HepG2 (cell line): ENCODE results near the gene HACD1. TPM values are rescaled to one million over a fixed set of nuclear protein-coding genes. Genes with fewer than 3 reads are reported as not detected.

Source experiments
- AGO1 ChIP-seq: fragments of 200-400 bp; formaldehyde crosslinking; IDR thresholded peaks from 2 replicates; pipeline ENCODE4 v1.6.1; 2017; ENCODE audit warnings: mild to moderate bottlenecking, low read depth, low read length, moderate library complexity; ENCODE audit not compliant: poor library complexity, severe bottlenecking
- HMG20B ChIP-seq: conservative IDR thresholded peaks from 2 replicates; pipeline ENCODE4 v1.6.1; 2016; ENCODE audit warnings: missing genetic modification reagents, missing compliant biosample characterization
- NCOA5 ChIP-seq: sonication (generic); formaldehyde crosslinking; IDR thresholded peaks from 2 replicates; pipeline ENCODE4 v1.4.0; 2020; ENCODE audit warnings: missing genetic modification reagents
- NRL ChIP-seq: sonication (generic); formaldehyde crosslinking; IDR thresholded peaks from 2 replicates; pipeline ENCODE4 v1.5.0; 2020; ENCODE audit warnings: missing genetic modification reagents, mild to moderate bottlenecking, moderate library complexity, borderline replicate concordance
- POLR2AphosphoS2 ChIP-seq: IDR thresholded peaks from 2 replicates; pipeline ENCODE4 v1.6.1; 2011; ENCODE audit warnings: low read depth, low read length, improper control_type of control experiment
- SOX5 ChIP-seq: IDR thresholded peaks from 2 replicates; pipeline ENCODE4 v1.6.1; 2016; ENCODE audit warnings: borderline replicate concordance
- TCF12 ChIP-seq, 2 experiments: fragments of 450-650 bp in 1 of 2; sonication (generic) in 1 of 2; formaldehyde crosslinking in 1 of 2; IDR thresholded peaks; 2 replicates each; pipeline versions ENCODE4 v1.6.1 to v1.8.0; 2017 to 2022; ENCODE audit warnings: antibody characterized with exemption in 1 of 2, mild to moderate bottlenecking in 1 of 2, missing genetic modification reagents in 1 of 2, moderate library complexity in 1 of 2
- ZNF850 ChIP-seq: sonication (generic); formaldehyde crosslinking; conservative IDR thresholded peaks from 2 replicates; pipeline ENCODE4 v1.9.0; 2021; ENCODE audit warnings: mild to moderate bottlenecking, missing genetic modification reagents
- polyA plus RNA-seq, 8 experiments: library from polyadenylated mRNA; depleted of rRNA in 3 of 8; stranded (reverse) in 7 of 8; unstranded in 1 of 8; fragments of >200 nt; fragmentation: Illumina TruSeq in 4 of 8; extraction: Trizol in 4 of 8; gene quantifications; 2 replicates each; pipeline versions ENCODE4 v1.2.1 to v1.2.3, GENCODE V29; 2011 to 2016; ENCODE audit warnings: low read depth in 4 of 8, missing spikeins in 1 of 8, mixed read lengths in 1 of 8; ENCODE audit not compliant: insufficient read depth in 1 of 8
- total RNA-seq, 5 experiments: library from RNA; depleted of rRNA; stranded (reverse); fragments of >200 nt; fragmentation: Illumina TruSeq; extraction: Trizol; gene quantifications; 2 replicates each; pipeline ENCODE4 v1.2.3, GENCODE V29; 2016; ENCODE audit warnings: low read depth in 1 of 5
- TF ChIP-seq, protein P1 (sequence below), 2 experiments: sonication (generic) in 1 of 2; formaldehyde crosslinking in 1 of 2; IDR thresholded peaks; 2 replicates each; pipeline versions ENCODE4 v1.5.1 to v1.6.1; 2011 to 2020; ENCODE audit warnings: borderline replicate concordance in 1 of 2, low read depth in 1 of 2, low read length in 1 of 2, mild to moderate bottlenecking in 1 of 2, missing genetic modification reagents in 1 of 2, moderate library complexity in 1 of 2
- TF ChIP-seq, protein P2 (sequence below): sonication (generic); formaldehyde crosslinking; IDR thresholded peaks from 2 replicates; pipeline ENCODE4 v1.5.0; 2020; ENCODE audit warnings: mild to moderate bottlenecking, missing genetic modification reagents

The HACD1 gene
- total and polyA plus RNA-seq, 2 of the 13 experiments (the other 11 are each of a cell fraction or from before 2014, with no cell fraction given) = 43.4 to 47.6 TPM

DNA sequence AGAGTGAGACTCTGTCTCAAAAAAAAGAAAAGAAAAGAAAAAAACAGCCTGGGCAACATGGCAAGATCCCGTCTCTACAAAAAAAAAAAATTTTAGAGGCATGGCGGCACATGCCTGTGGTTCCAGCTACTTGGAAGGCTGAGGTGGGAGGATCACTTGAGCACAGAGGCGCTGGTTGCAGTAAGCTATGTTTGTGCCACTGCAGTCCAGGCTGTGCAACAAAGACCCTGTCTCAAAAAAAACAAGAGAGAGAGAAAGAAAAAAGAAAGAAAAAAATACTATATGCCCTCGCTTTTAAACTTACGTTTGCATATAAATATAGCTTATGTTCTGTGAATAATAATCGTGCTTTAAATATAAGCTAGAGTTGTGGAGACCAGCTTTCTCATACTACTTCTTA lies 11.2 kb downstream of the HACD1 start (continued):
- TF ChIP-seq, protein P1, sequence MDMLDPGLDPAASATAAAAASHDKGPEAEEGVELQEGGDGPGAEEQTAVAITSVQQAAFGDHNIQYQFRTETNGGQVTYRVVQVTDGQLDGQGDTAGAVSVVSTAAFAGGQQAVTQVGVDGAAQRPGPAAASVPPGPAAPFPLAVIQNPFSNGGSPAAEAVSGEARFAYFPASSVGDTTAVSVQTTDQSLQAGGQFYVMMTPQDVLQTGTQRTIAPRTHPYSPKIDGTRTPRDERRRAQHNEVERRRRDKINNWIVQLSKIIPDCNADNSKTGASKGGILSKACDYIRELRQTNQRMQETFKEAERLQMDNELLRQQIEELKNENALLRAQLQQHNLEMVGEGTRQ (IDR thresholded peaks at IDR 0.05; ENCODE audit: low read depth, low read length) = no peak
- TF ChIP-seq, protein P1 (CRISPR knock-in tag; IDR thresholded peaks at IDR 0.05; ENCODE audit: borderline replicate concordance) = no peak
- TF ChIP-seq, protein P2, sequence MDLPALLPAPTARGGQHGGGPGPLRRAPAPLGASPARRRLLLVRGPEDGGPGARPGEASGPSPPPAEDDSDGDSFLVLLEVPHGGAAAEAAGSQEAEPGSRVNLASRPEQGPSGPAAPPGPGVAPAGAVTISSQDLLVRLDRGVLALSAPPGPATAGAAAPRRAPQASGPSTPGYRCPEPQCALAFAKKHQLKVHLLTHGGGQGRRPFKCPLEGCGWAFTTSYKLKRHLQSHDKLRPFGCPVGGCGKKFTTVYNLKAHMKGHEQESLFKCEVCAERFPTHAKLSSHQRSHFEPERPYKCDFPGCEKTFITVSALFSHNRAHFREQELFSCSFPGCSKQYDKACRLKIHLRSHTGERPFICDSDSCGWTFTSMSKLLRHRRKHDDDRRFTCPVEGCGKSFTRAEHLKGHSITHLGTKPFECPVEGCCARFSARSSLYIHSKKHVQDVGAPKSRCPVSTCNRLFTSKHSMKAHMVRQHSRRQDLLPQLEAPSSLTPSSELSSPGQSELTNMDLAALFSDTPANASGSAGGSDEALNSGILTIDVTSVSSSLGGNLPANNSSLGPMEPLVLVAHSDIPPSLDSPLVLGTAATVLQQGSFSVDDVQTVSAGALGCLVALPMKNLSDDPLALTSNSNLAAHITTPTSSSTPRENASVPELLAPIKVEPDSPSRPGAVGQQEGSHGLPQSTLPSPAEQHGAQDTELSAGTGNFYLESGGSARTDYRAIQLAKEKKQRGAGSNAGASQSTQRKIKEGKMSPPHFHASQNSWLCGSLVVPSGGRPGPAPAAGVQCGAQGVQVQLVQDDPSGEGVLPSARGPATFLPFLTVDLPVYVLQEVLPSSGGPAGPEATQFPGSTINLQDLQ (CRISPR knock-in tag) = no peak
- TF ChIP-seq NRL (CRISPR knock-in tag) = no peak
- no peak for TF ChIP-seq HMG20B (CRISPR knock-in tag)
- no peak for TF ChIP-seq TCF12 (IDR thresholded peaks at IDR 0.05)
- TF ChIP-seq TCF12 (CRISPR knock-in tag; IDR thresholded peaks at IDR 0.05) = no peak
- no peak for TF ChIP-seq NCOA5 (CRISPR knock-in tag)
- no peak for TF ChIP-seq ZNF850 (CRISPR knock-in tag)
- no peak for TF ChIP-seq SOX5 (CRISPR knock-in tag)
- no peak for TF ChIP-seq AGO1
- no peak for TF ChIP-seq POLR2AphosphoS2
